Heart left ventricle (tissue), 13 donors: ENCODE results near the gene ATAD3B.

Source experiments
- POLR2A ChIP-seq, 2 donors: fragments of 450-650 bp; IDR thresholded peaks; one replicate each; pipeline ENCODE4 v1.6.1; 2017; ENCODE audit warnings: antibody characterized with exemption in 2 of 2, mild to moderate bottlenecking in 2 of 2, moderate library complexity in 2 of 2
- TF ChIP-seq, protein P1 (sequence below), 12 donors: fragments of 200-600 bp; sonication (generic) in 4 of 12; IDR thresholded peaks; one replicate each; pipeline versions ENCODE4 v1.5.0 to v1.8.0; 2018 to 2022; ENCODE audit warnings: antibody characterized with exemption in 12 of 12, mild to moderate bottlenecking in 5 of 12
- donor health status: ischemic (EF 13 %, LVEDD 7.1; RV severe dilation, severe dysfunction).
- donor health status: DM: no; HTN: yes; CAD: no.
- donor health status: DM: no; HTN: no; CAD: no.
- donor health status: ischemic (EF 25% LVEDD 6.9; RV normal size, moderate dysfunction).
- donor health status: ischemic (EF 25% LVEDD 5.7; RV mildly dilated, moderate dysfunction).
- donor health status: ischemic (EF 35%, LVEDD 5.7; RV mildly dilated, moderate dysfunction).
- donor health status: nonischemic (EF 11% LVEDD 7.7; RV severe dilation, severe dysfunction).
- donor health status: DM: yes; HTN: yes; CAD: no.
- donor health status: PGD.
- donor health status: ischemic (EF 29% LVEDD 5.4; RV normal size, mild dysfunction).
- donor health status: nonischemic (EF 23%, LVEDD 6.1; RV moderate dilation, normal function).

DNA sequence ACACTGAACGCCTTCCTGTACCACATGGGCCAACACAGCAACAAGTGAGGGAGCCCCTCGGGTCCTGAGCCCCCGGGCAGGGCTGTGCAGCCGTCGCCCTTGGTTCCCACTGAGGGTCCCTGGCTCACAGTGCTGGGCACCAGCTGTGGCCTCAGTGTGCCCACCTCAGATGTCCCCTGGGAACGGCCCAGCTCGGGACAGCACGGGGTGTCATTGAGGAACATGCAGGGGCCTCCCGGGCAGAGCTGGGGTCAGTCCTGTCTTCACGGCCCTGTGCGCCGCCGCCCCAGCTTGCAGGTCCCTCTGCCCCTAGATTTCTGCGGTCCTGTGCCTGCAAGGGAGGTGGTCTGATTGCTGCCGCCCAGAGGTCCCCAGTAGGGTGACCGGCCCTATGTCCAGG, 17.7 kb downstream of the ATAD3B start:
- TF ChIP-seq, protein P1, sequence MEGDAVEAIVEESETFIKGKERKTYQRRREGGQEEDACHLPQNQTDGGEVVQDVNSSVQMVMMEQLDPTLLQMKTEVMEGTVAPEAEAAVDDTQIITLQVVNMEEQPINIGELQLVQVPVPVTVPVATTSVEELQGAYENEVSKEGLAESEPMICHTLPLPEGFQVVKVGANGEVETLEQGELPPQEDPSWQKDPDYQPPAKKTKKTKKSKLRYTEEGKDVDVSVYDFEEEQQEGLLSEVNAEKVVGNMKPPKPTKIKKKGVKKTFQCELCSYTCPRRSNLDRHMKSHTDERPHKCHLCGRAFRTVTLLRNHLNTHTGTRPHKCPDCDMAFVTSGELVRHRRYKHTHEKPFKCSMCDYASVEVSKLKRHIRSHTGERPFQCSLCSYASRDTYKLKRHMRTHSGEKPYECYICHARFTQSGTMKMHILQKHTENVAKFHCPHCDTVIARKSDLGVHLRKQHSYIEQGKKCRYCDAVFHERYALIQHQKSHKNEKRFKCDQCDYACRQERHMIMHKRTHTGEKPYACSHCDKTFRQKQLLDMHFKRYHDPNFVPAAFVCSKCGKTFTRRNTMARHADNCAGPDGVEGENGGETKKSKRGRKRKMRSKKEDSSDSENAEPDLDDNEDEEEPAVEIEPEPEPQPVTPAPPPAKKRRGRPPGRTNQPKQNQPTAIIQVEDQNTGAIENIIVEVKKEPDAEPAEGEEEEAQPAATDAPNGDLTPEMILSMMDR (IDR thresholded peaks at IDR 0.05): no peak
- TF ChIP-seq POLR2A (IDR thresholded peaks at IDR 0.05): no peak
